SK-N-SH treated with all-trans-retinoic acid at 6 μM for 48 hours (cell line): ENCODE data around the gene MGARP.

Source experiments
- ARNTL ChIP-seq: fragments of 450-650 bp; formaldehyde crosslinking; IDR thresholded peaks from 2 replicates; pipeline ENCODE4 v1.5.0; 2020; ENCODE audit warnings: low read depth, mild to moderate bottlenecking, moderate library complexity, borderline replicate concordance
- PPARA ChIP-seq: fragments of 250-450 bp; sonication (Bioruptor Pico); IDR thresholded peaks from 2 replicates; pipeline ENCODE4 v1.5.0; 2020; ENCODE audit warnings: mild to moderate bottlenecking, borderline replicate concordance
- SNAI2 ChIP-seq: fragments of 250-450 bp; sonication (Bioruptor Pico); IDR thresholded peaks from 2 replicates; pipeline ENCODE4 v1.5.0; 2020; ENCODE audit warnings: mild to moderate bottlenecking, moderate library complexity
- TCF4 ChIP-seq: fragments of 250-450 bp; sonication (Bioruptor Pico); IDR thresholded peaks from 2 replicates; pipeline ENCODE4 v1.8.0; 2021; ENCODE audit warnings: mild to moderate bottlenecking, moderate library complexity, borderline replicate concordance
- TOX ChIP-seq: fragments of 250-450 bp; sonication (Bioruptor Pico); IDR thresholded peaks from 2 replicates; pipeline ENCODE4 v1.8.0; 2021; ENCODE audit warnings: mild to moderate bottlenecking, moderate library complexity, borderline replicate concordance
- ZFP30 ChIP-seq: fragments of 450-650 bp; formaldehyde crosslinking; IDR thresholded peaks from 2 replicates; pipeline ENCODE4 v1.5.0; 2022; ENCODE audit warnings: mild to moderate bottlenecking, moderate library complexity
- ZNF70 ChIP-seq: fragments of 450-650 bp; formaldehyde crosslinking; IDR thresholded peaks from 2 replicates; pipeline ENCODE4 v1.5.0; 2020; ENCODE audit warnings: mild to moderate bottlenecking, moderate library complexity
- ZNF8 ChIP-seq: fragments of 450-650 bp; formaldehyde crosslinking; IDR thresholded peaks from 2 replicates; pipeline ENCODE4 v1.5.0; 2020; ENCODE audit warnings: mild to moderate bottlenecking, moderate library complexity
- TF ChIP-seq, protein P1 (sequence below): fragments of 250-450 bp; sonication (Bioruptor Pico); IDR thresholded peaks from 2 replicates; pipeline ENCODE4 v1.8.0; 2020; ENCODE audit warnings: mild to moderate bottlenecking, moderate library complexity, borderline replicate concordance
- TF ChIP-seq, protein P2 (sequence below): fragments of 250-450 bp; sonication (Bioruptor Pico); IDR thresholded peaks from 2 replicates; pipeline ENCODE4 v1.5.0; 2020; ENCODE audit warnings: mild to moderate bottlenecking, moderate library complexity

DNA sequence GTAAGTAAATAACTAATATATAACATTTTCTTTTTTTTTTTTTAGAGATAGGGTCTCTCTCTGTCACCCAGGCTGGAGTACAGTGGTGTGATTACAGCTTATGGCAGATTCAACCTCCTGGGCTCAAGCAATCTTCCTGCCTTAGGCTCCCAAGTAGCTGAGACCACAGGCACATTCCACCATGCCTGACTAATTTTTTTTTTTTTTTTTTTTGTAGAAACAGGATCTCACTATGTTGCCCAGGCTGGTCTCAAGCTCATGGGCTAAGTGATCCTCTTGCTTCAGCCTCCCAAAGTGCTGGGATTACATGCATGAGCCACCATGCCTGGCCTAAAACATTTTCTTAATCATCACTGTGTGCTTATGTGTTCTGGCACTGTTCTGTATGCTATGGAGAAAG, 32.8 kb downstream of the MGARP start:
- TF ChIP-seq ZNF8 (CRISPR knock-in tag) (no peak), TCF4 (CRISPR knock-in tag) (no peak), ARNTL (CRISPR knock-in tag) (no peak), PPARA (CRISPR knock-in tag) (no peak), SNAI2 (no peak), ZNF70 (CRISPR knock-in tag) (no peak), ZFP30 (no peak), TOX (CRISPR knock-in tag) (no peak)
- TF ChIP-seq, protein P1, sequence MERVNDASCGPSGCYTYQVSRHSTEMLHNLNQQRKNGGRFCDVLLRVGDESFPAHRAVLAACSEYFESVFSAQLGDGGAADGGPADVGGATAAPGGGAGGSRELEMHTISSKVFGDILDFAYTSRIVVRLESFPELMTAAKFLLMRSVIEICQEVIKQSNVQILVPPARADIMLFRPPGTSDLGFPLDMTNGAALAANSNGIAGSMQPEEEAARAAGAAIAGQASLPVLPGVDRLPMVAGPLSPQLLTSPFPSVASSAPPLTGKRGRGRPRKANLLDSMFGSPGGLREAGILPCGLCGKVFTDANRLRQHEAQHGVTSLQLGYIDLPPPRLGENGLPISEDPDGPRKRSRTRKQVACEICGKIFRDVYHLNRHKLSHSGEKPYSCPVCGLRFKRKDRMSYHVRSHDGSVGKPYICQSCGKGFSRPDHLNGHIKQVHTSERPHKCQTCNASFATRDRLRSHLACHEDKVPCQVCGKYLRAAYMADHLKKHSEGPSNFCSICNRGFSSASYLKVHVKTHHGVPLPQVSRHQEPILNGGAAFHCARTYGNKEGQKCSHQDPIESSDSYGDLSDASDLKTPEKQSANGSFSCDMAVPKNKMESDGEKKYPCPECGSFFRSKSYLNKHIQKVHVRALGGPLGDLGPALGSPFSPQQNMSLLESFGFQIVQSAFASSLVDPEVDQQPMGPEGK (CRISPR knock-in tag) = no peak
- TF ChIP-seq, protein P2, sequence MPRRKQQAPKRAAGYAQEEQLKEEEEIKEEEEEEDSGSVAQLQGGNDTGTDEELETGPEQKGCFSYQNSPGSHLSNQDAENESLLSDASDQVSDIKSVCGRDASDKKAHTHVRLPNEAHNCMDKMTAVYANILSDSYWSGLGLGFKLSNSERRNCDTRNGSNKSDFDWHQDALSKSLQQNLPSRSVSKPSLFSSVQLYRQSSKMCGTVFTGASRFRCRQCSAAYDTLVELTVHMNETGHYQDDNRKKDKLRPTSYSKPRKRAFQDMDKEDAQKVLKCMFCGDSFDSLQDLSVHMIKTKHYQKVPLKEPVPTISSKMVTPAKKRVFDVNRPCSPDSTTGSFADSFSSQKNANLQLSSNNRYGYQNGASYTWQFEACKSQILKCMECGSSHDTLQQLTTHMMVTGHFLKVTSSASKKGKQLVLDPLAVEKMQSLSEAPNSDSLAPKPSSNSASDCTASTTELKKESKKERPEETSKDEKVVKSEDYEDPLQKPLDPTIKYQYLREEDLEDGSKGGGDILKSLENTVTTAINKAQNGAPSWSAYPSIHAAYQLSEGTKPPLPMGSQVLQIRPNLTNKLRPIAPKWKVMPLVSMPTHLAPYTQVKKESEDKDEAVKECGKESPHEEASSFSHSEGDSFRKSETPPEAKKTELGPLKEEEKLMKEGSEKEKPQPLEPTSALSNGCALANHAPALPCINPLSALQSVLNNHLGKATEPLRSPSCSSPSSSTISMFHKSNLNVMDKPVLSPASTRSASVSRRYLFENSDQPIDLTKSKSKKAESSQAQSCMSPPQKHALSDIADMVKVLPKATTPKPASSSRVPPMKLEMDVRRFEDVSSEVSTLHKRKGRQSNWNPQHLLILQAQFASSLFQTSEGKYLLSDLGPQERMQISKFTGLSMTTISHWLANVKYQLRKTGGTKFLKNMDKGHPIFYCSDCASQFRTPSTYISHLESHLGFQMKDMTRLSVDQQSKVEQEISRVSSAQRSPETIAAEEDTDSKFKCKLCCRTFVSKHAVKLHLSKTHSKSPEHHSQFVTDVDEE (CRISPR knock-in tag) = no peak
